ENCODE data around the gene POLK. TPM values are rescaled to one million over a fixed set of nuclear protein-coding genes. Genes with fewer than 3 reads are reported as not detected.
"Not testable (repeated sequence)": the region's sequence is repeated elsewhere in the genome, so short reads cannot be mapped to it uniquely, and the experiment has no call there.

Gene POLK
- total RNA-seq, 3 donors from 2014 or later = 44.0 to 58.4 (median 44.9) TPM

DNA sequence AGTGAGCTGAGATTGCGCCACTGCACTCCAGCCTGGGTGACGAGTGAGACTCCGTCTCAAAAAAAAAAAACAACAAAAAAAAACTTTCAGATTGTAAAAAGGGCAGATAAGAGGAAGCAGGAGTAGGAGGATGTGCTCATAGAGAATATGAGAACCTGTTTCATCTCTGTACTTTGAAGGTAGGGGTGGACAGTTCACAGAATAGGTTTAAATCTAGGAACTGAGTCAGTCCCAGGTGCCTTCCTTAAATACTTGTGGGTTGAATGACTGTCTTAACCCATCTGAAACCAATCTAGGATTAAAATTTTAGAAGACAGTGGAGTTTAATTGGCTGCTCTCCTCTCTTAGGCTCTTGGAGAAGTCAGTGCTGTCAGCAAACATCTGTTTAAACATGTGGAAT, 12.4 kb downstream of the POLK start:
- no peak overlapping the region for H3K27ac ChIP-seq
- no peaks in the 10 kb centered on the region for H3K27me3 ChIP-seq
- H3K4me3 ChIP-seq = no peak overlapping the region
- no peaks in the 10 kb centered on the region for H3K36me3 ChIP-seq
- peaks cover 0 to 3% of the 10 kb centered on the region in 2 donors for H3K4me1 ChIP-seq
- H3K9me3 ChIP-seq = peaks cover 7 to 22% of the 10 kb centered on the region in 2 donors
- intact Hi-C loops (cut with DNase I; ENCODE audit: low total_unique reads) = no loop called here
- no peak for DNase-seq (ENCODE audit: low spot score in 2 of 2)
- no peak for TF ChIP-seq POLR2A (IDR thresholded peaks at IDR 0.05)

GRCh38 chr5:75524591-75524990, 12.9 kb downstream of the POLK start:
- intact Hi-C loops (cut with DNase I; ENCODE audit: low total_unique reads) = no loop called here
- no peak for DNase-seq (ENCODE audit: low spot score in 2 of 2)
- Histone ChIP-seq H3K27ac (no peak overlapping the region), H3K4me3 (no peak overlapping the region), H3K4me1 (peaks cover 0 to 3% of the 10 kb centered on the region in 2 donors), H3K36me3 (no peaks in the 10 kb centered on the region), H3K27me3 (no peaks in the 10 kb centered on the region), H3K9me3 (peaks cover 7 to 22% of the 10 kb centered on the region in 2 donors)
- TF ChIP-seq POLR2AphosphoS5 (IDR thresholded peaks at IDR 0.05) (no peak), POLR2A (IDR thresholded peaks at IDR 0.05) (no peak)
- TF ChIP-seq, protein P1, sequence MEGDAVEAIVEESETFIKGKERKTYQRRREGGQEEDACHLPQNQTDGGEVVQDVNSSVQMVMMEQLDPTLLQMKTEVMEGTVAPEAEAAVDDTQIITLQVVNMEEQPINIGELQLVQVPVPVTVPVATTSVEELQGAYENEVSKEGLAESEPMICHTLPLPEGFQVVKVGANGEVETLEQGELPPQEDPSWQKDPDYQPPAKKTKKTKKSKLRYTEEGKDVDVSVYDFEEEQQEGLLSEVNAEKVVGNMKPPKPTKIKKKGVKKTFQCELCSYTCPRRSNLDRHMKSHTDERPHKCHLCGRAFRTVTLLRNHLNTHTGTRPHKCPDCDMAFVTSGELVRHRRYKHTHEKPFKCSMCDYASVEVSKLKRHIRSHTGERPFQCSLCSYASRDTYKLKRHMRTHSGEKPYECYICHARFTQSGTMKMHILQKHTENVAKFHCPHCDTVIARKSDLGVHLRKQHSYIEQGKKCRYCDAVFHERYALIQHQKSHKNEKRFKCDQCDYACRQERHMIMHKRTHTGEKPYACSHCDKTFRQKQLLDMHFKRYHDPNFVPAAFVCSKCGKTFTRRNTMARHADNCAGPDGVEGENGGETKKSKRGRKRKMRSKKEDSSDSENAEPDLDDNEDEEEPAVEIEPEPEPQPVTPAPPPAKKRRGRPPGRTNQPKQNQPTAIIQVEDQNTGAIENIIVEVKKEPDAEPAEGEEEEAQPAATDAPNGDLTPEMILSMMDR (IDR thresholded peaks at IDR 0.05) = no peak

DNA sequence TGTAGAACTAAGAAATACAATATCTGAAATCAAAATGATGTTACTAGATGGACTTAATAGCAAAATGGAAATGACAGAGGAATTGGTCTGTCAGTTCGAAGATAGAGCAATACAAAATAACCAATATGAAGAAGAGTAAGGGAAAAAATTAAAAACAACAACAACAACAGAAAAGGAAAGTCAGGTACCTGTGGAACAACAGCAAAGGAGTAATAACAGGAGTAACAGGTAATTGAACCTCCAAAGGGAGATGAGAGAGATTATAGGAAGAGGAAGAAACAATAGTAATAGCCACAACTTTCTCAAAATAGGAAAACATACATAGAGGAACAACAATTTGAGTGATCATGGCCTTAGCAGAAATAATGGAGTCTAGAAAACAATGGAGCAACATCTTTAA, 13.7 kb downstream of the POLK start:
- Histone ChIP-seq H3K4me1 (peaks cover 0 to 3% of the 10 kb centered on the region in 2 donors), H3K9me3 (peaks cover 6 to 20% of the 10 kb centered on the region in 2 donors), H3K36me3 (no peaks in the 10 kb centered on the region), H3K4me3 (no peak overlapping the region), H3K27ac (no peak overlapping the region), H3K27me3 (no peaks in the 10 kb centered on the region)
- TF ChIP-seq POLR2AphosphoS5 (IDR thresholded peaks at IDR 0.05) (no peak), POLR2A (IDR thresholded peaks at IDR 0.05) (no peak)
- TF ChIP-seq, protein P1 (IDR thresholded peaks at IDR 0.05) = no peak
- DNase-seq (ENCODE audit: low spot score in 2 of 2) = no peak
- intact Hi-C loops (cut with DNase I; ENCODE audit: low total_unique reads) = no loop called here

- H3K4me3 ChIP-seq = no peak overlapping the region
- H3K9me3 ChIP-seq = peaks cover 0 to 13% of the 10 kb centered on the region in 2 donors
- no peaks in the 10 kb centered on the region for H3K36me3 ChIP-seq
- H3K27me3 ChIP-seq = no peaks in the 10 kb centered on the region
- no peak overlapping the region for H3K27ac ChIP-seq
- intact Hi-C loops (cut with DNase I; ENCODE audit: low total_unique reads) = no loop called here
- TF ChIP-seq POLR2A (IDR thresholded peaks at IDR 0.05) (no peak), POLR2AphosphoS5 (IDR thresholded peaks at IDR 0.05) (no peak)
- TF ChIP-seq, protein P1 (IDR thresholded peaks at IDR 0.05) = no peak
- H3K4me1 ChIP-seq = peaks cover 0 to 3% of the 10 kb centered on the region in 2 donors
- DNase-seq (ENCODE audit: low spot score in 2 of 2) = no peak
Observed at GRCh38 chr5:75526070-75526469, 14.4 kb downstream of the POLK start.

GRCh38 chr5:75529185-75529584, 17.5 kb downstream of the POLK start:
- H3K27me3 ChIP-seq = no peaks in the 10 kb centered on the region
- no peak for DNase-seq (ENCODE audit: low spot score in 2 of 2)
- TF ChIP-seq POLR2AphosphoS5 (IDR thresholded peaks at IDR 0.05) = no peak
- TF ChIP-seq POLR2A (IDR thresholded peaks at IDR 0.05) = no peak
- TF ChIP-seq, protein P1 (IDR thresholded peaks at IDR 0.05) = no peak
- intact Hi-C loops (cut with DNase I; ENCODE audit: low total_unique reads) = no loop called here
- no peaks in the 10 kb centered on the region for H3K9me3 ChIP-seq
- H3K27ac ChIP-seq = no peak overlapping the region
- H3K36me3 ChIP-seq = no peaks in the 10 kb centered on the region
- peaks cover 0 to 3% of the 10 kb centered on the region in 2 donors for H3K4me1 ChIP-seq
- H3K4me3 ChIP-seq = no peak overlapping the region

- Histone ChIP-seq H3K4me1 (no peaks in the 10 kb centered on the region), H3K9me3 (peaks cover 10 to 14% of the 10 kb centered on the region in 2 donors), H3K27me3 (no peaks in the 10 kb centered on the region), H3K4me3 (no peak overlapping the region), H3K36me3 (no peaks in the 10 kb centered on the region), H3K27ac (no peak overlapping the region)
- no peak for DNase-seq (ENCODE audit: low spot score in 2 of 2)
- intact Hi-C loops (cut with DNase I; ENCODE audit: low total_unique reads) = no loop called here
- no peak for TF ChIP-seq POLR2A (IDR thresholded peaks at IDR 0.05)
- TF ChIP-seq, protein P1 (IDR thresholded peaks at IDR 0.05) = no peak
- TF ChIP-seq POLR2AphosphoS5 (IDR thresholded peaks at IDR 0.05) = no peak
Observed at GRCh38 chr5:75532190-75532589, 20.5 kb downstream of the POLK start.

DNA sequence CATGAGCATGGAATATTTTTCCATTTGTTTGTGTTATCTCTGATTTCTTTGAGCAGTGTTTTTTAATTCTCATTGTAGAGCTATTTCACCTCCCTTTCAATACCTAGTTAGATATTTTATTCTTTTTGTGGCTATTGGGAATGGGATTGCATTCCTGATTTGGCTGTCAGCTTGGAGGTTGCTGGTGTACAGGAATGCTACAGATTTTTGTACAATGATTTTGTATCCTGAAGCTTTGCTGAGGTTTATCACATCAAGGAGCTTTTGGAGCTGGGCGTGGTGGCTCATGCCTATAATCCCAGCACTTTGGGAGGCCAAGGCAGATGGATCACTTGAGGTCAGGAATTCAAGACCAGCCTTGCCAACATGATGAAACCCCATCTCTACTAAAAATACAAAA, 22.0 kb downstream of the POLK start:
- peaks cover 10 to 14% of the 10 kb centered on the region in 2 donors for H3K9me3 ChIP-seq
- not testable (repeated sequence) for H3K4me1 ChIP-seq; H3K27me3 ChIP-seq; DNase-seq (ENCODE audit: low spot score in 2 of 2); H3K4me3 ChIP-seq; H3K36me3 ChIP-seq; H3K27ac ChIP-seq
- intact Hi-C loops (cut with DNase I; ENCODE audit: low total_unique reads) = loop anchor here (2.0 kb wide), 1 partner anchor 197 kb away; the partner anchor contains the start of gene HMGCR

Data from breast epithelium (tissue), 4 donors.